ENCODE measurements around the gene SAXO1. TPM values are rescaled to one million over a fixed set of nuclear protein-coding genes. Genes with fewer than 3 reads are reported as not detected.

Gene SAXO1
- total and polyA plus RNA-seq, 4 donors: under 0.01 to 0.05 (median 0.01) TPM; not detected in 1

GRCh38 chr9:18889550-18889949 is 143.5 kb downstream of the SAXO1 start:
- no peak for TF ChIP-seq NR2F2 (IDR thresholded peaks at IDR 0.05)
- no peak for TF ChIP-seq HNF4A (conservative IDR thresholded peaks at IDR 0.05)
- TF ChIP-seq ATF3 (IDR thresholded peaks at IDR 0.05): no peak
- TF ChIP-seq TAF1 (conservative IDR thresholded peaks at IDR 0.05): no peak
- no peak for TF ChIP-seq FOXA2 (IDR thresholded peaks at IDR 0.05)
- no peak for TF ChIP-seq HNF4G (IDR thresholded peaks at IDR 0.05)
- no peak for TF ChIP-seq MAX (IDR thresholded peaks at IDR 0.05)
- TF ChIP-seq REST (IDR thresholded peaks at IDR 0.05): no peak
- TF ChIP-seq FOXA1 (IDR thresholded peaks at IDR 0.05): no peak
- TF ChIP-seq EGR1 (IDR thresholded peaks at IDR 0.05; ENCODE audit: low read depth in 2 of 2): no peak
- no peak for TF ChIP-seq GABPA (IDR thresholded peaks at IDR 0.05 in 1 of 2, conservative IDR thresholded peaks at IDR 0.05 in 1 of 2)
- TF ChIP-seq RAD21 (IDR thresholded peaks at IDR 0.05): no peak
- Histone ChIP-seq H3K4me3 (ENCODE audit: low read depth in 1 of 3, low read length in 3 of 3) (no peak overlapping the region), H3K9ac (ENCODE audit: low read depth in 1 of 2, low read length in 2 of 2) (no peak overlapping the region), H3K4me1 (ENCODE audit: control insufficient read depth in 4 of 4, insufficient read depth in 4 of 4, low read length in 3 of 4) (no peaks in the 10 kb centered on the region), H3K27ac (ENCODE audit: low read depth in 1 of 2, low read length in 2 of 2) (no peak overlapping the region), H3K9me3 (ENCODE audit: control insufficient read depth in 4 of 4, low read length in 3 of 4) (no peaks in the 10 kb centered on the region), H3K27me3 (ENCODE audit: control insufficient read depth in 4 of 4, insufficient read depth in 4 of 4, low read length in 3 of 4) (no peaks in the 10 kb centered on the region), H3K36me3 (ENCODE audit: control insufficient read depth in 4 of 4, insufficient read depth in 3 of 4, low read depth in 1 of 4, low read length in 3 of 4) (no peaks in the 10 kb centered on the region)
- no peak for DNase-seq (ENCODE audit: low spot score)
- WGBS: 93% methylated on average over 12 of the region's 12 CpGs

GRCh38 chr9:18888290-18888689 is 144.7 kb downstream of the SAXO1 start:
- H3K27me3 ChIP-seq (ENCODE audit: control insufficient read depth in 4 of 4, insufficient read depth in 4 of 4, low read length in 3 of 4): no peaks in the 10 kb centered on the region
- H3K9me3 ChIP-seq (ENCODE audit: control insufficient read depth in 4 of 4, low read length in 3 of 4): no peaks in the 10 kb centered on the region

More at GRCh38 chr9:18888290-18888689, 144.7 kb downstream of the SAXO1 start:
- H3K4me3 ChIP-seq (ENCODE audit: low read depth in 1 of 3, low read length in 3 of 3): no peak overlapping the region
- H3K4me1 ChIP-seq (ENCODE audit: control insufficient read depth in 4 of 4, insufficient read depth in 4 of 4, low read length in 3 of 4): no peaks in the 10 kb centered on the region
- no peaks in the 10 kb centered on the region for H3K36me3 ChIP-seq (ENCODE audit: control insufficient read depth in 4 of 4, insufficient read depth in 3 of 4, low read depth in 1 of 4, low read length in 3 of 4)
- no peak overlapping the region for H3K9ac ChIP-seq (ENCODE audit: low read depth in 1 of 2, low read length in 2 of 2)
- H3K27ac ChIP-seq (ENCODE audit: low read depth in 1 of 2, low read length in 2 of 2): no peak overlapping the region
- TF ChIP-seq FOXA2 (IDR thresholded peaks at IDR 0.05): no peak
- TF ChIP-seq ZBTB33 (IDR thresholded peaks at IDR 0.05): no peak
- no peak for TF ChIP-seq MAX (IDR thresholded peaks at IDR 0.05)
- no peak for TF ChIP-seq NR2F2 (IDR thresholded peaks at IDR 0.05)
- TF ChIP-seq HNF4G (IDR thresholded peaks at IDR 0.05): no peak
- TF ChIP-seq YY1 (IDR thresholded peaks at IDR 0.05): no peak
- DNase-seq (ENCODE audit: low spot score): no peak
- WGBS: 93% methylated on average over 1 of the region's 1 CpG
